Naive thymus-derived CD8-positive, alpha-beta T cell (primary cell): ENCODE results near the gene ZNF91. TPM values are rescaled to one million over a fixed set of nuclear protein-coding genes. Genes with fewer than 3 reads are reported as not detected.
"Not testable (repeated sequence)": the region's sequence is repeated elsewhere in the genome, so short reads cannot be mapped to it uniquely, and the experiment has no call there.

Experiments
- ATAC-seq, 2 donors: fragments of 150-1000 bp; cut with Tn5 transposase in 1 of 2; sonication (Bioruptor Pico), chemical (Tn5 transposase) in 1 of 2; 1 replicate in 1 of 2; 2 replicates in 1 of 2; pipeline ENCODE4 v1.10.0; 2021; ENCODE audit warnings: mild to moderate bottlenecking in 2 of 2, moderate library complexity in 2 of 2
- POLR2A ChIA-PET: fragments of 350-600 bp; sonication (Branson Sonifier 250); formaldehyde crosslinking; loops from one replicate; lab custom pipeline; 2021; ENCODE audit warnings: antibody characterized with exemption; lab: Charles Lee
- DNase-seq, 10 donors: peaks; one replicate each; pipeline versions ENCODE4 v3.0.0 to v3.0.0-alpha.2; 2020 to 2022
- H3K27ac Mint-ChIP-seq, 10 donors: one replicate each; pipeline ENCODE4 v1.8.0; 2020 to 2022; ENCODE audit warnings: mild to moderate bottlenecking in 10 of 10, mixed read lengths in 10 of 10, moderate library complexity in 4 of 10, inconsistent platforms in 1 of 10
- H3K27me3 Mint-ChIP-seq, 5 donors: one replicate each; pipeline ENCODE4 v1.8.0; 2021 to 2022; ENCODE audit warnings: mixed read lengths in 5 of 5
- H3K36me3 Mint-ChIP-seq, 3 donors: one replicate each; pipeline ENCODE4 v1.8.0; 2020 to 2022; ENCODE audit warnings: mixed read lengths in 3 of 3, mild to moderate bottlenecking in 2 of 3, inconsistent platforms in 1 of 3
- H3K4me1 Mint-ChIP-seq, 4 donors: one replicate each; pipeline ENCODE4 v1.8.0; 2021 to 2022; ENCODE audit warnings: mixed read lengths in 4 of 4
- H3K4me3 Mint-ChIP-seq, 10 donors: one replicate each; pipeline ENCODE4 v1.8.0; 2020 to 2022; ENCODE audit warnings: mild to moderate bottlenecking in 10 of 10, mixed read lengths in 10 of 10, moderate library complexity in 6 of 10, inconsistent platforms in 1 of 10
- H3K9me3 Mint-ChIP-seq, 9 donors: one replicate each; pipeline ENCODE4 v1.8.0; 2020 to 2022; ENCODE audit warnings: mixed read lengths in 9 of 9, mild to moderate bottlenecking in 3 of 9, inconsistent platforms in 1 of 9, moderate library complexity in 1 of 9
- polyA plus RNA-seq, 3 donors: library from polyadenylated mRNA; unstranded; fragments of 300-500 nt; fragmentation: Illumina TruSeq; gene quantifications; one replicate each; pipeline ENCODE4 v1.2.3, GENCODE V29; 2021
- total RNA-seq, 8 experiments: library from RNA in 2 of 8; stranded (reverse) in 2 of 8; gene quantifications; one replicate each; pipeline ENCODE4 v1.2.3 and lab custom pipeline; 2021 to 2026

ZNF91 gene
- total and polyA plus RNA-seq, 5 experiments from 2014 or later: 44.2 to 121 (median 53.8) TPM

DNA sequence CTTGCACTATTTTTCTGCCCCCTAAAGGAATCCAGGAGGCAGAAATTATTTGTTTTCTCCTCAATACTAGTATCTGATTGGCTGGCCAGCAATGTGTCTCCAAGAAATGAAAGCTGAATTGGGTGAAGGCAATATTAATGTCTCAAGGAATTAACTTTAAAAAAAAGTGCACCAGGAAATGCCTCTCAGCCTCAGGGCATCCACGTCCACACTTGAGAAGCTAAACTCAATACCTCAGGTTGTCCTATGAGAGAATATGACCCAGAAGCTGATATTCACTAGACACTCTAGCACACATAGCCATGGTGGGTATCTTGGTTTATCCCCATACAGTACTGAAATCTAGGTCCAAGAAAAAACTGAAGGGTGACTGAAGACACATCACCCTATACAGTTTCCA lies 2.1 kb downstream of the ZNF91 start:
- Mint-ChIP-seq H3K27me3 (no peaks in the 10 kb centered on the region), H3K27ac (peak overlapping the region; percentile 3 to 99 (median 80)), H3K9me3 (peaks cover 0 to 40% (median 7%) of the 10 kb centered on the region in 9 donors), H3K4me3 (peak overlapping the region; percentile 93 to 99 (median 96)), H3K4me1 (peaks cover 13 to 62% (median 46%) of the 10 kb centered on the region in 4 donors), H3K36me3 (peaks cover 27 to 53% (median 49%) of the 10 kb centered on the region in 3 donors)
- ATAC-seq (no peak), DNase-seq (no peak)
- POLR2A ChIA-PET: no interaction called here

DNA sequence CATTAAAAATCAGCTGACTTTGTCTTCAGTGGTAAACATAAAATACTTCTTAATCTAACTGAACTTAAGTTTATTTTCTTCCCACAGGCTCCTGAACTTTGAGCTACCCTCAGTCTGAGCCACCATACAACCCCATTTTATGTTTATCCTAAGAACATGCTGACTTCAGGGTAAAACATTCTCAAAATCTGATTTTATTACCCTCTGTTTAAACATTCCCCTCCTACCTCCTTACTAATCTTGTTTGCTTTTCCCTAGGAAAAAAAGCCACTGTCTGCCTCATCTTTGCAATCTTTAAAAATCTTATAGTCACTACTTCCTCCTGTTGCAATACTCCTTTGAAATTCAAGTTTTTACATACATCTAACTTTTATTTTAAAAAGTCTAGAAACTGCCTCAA lies 4.0 kb downstream of the ZNF91 start:
- H3K4me3 Mint-ChIP-seq: peak overlapping the region in 8 of 10 donors; percentile 0 to 43 (median 16)
- no peak for DNase-seq
- peak overlapping the region in 3 of 10 donors; percentile 23 to 46 (median 38) for H3K27ac Mint-ChIP-seq
- peaks cover 10 to 75% (median 52%) of the 10 kb centered on the region in 4 donors for H3K4me1 Mint-ChIP-seq
- H3K9me3 Mint-ChIP-seq: peaks cover 0 to 58% (median 8%) of the 10 kb centered on the region in 9 donors
- H3K36me3 Mint-ChIP-seq: peaks cover 35 to 71% (median 68%) of the 10 kb centered on the region in 3 donors
- no peaks in the 10 kb centered on the region for H3K27me3 Mint-ChIP-seq
- no peak for ATAC-seq
- POLR2A ChIA-PET: no interaction called here

DNA sequence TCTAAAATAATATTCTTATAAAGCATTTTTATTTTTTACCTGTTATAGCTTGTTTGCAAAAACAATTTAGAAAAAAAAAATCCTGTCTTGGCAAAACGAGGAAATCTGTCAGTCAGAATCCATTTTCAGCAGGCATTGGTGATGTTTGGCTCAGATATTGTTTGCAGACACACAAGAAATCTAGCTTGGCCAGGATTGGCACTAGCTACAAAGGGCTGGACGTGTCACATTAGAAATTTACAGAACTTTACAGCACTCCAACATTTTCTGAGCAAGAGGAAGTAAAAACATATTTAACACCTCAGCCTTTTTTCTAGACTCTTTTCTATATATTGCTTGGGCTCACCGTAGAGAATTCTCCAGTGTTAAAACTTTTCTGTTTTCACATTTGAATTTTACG lies 9.9 kb downstream of the ZNF91 start:
- ATAC-seq: no peak
- H3K27ac Mint-ChIP-seq: no peak overlapping the region
- H3K4me1 Mint-ChIP-seq: peaks cover 3 to 43% (median 25%) of the 10 kb centered on the region in 4 donors
- POLR2A ChIA-PET: no interaction called here
- H3K36me3 Mint-ChIP-seq: peaks cover 52 to 92% (median 91%) of the 10 kb centered on the region in 3 donors
- no peak for DNase-seq
- H3K27me3 Mint-ChIP-seq: no peaks in the 10 kb centered on the region
- no peak overlapping the region for H3K4me3 Mint-ChIP-seq
- peaks cover 9 to 94% (median 21%) of the 10 kb centered on the region in 9 donors for H3K9me3 Mint-ChIP-seq

DNA sequence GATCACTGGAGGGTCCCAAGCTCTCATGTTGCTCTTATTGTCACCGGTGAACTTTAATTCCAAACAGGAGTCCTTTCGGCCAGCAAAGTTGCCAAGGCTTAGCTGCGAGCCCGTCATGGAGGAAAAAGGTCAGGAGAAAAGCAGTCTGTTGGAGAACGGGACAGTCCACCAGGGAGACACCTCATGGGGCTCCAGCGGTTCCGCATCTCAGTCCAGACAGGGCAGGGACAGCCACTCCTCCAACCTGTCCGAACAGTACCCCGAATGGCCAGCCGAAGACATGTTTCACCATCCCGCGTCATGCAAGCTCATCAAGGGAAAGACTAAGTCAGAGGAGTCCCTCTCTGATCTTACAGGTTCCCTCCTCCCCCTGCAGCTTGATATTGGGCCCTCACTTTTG lies 10.4 kb downstream of the ZNF91 start:
- DNase-seq (no peak), ATAC-seq (no peak)
- Mint-ChIP-seq H3K36me3 (peaks cover 52 to 90% (median 90%) of the 10 kb centered on the region in 3 donors), H3K27me3 (no peaks in the 10 kb centered on the region), H3K27ac (peak overlapping the region in 1 of 10 donors; percentile 44), H3K4me1 (peaks cover 2 to 42% (median 24%) of the 10 kb centered on the region in 4 donors), H3K4me3 (peak overlapping the region in 2 of 10 donors; percentile 24 to 30), H3K9me3 (peaks cover 9 to 94% (median 23%) of the 10 kb centered on the region in 9 donors)
- POLR2A ChIA-PET: interaction anchor here (2.3 kb wide), 1 partner anchor 10 kb away, joined by 15 read pairs; the partner anchor contains the start of gene ZNF91

DNA sequence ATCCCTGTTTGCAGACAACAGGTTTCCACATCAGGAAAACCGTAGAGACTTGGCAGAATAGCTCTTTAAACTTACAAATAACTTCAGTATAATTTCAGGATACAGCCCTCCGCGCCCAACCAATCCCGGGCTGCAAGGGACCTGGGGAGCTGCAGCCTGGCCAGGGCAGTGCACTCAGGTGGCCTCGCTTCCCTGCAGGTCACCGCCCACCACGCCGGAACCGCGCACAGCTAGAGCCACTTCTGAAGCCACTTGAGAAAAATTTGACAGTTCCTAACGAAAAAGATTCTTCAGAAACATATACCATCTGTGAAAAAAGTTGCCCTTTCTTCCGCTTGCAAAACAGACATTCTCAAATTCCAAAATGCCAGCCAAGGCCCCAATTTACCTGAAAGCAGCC lies 11.1 kb downstream of the ZNF91 start:
- Mint-ChIP-seq H3K27ac (no peak overlapping the region), H3K9me3 (peaks cover 9 to 94% (median 30%) of the 10 kb centered on the region in 9 donors), H3K36me3 (peaks cover 52 to 90% (median 90%) of the 10 kb centered on the region in 3 donors), H3K4me1 (peaks cover 0 to 41% (median 21%) of the 10 kb centered on the region in 4 donors), H3K27me3 (no peaks in the 10 kb centered on the region), H3K4me3 (no peak overlapping the region)
- DNase-seq (no peak), ATAC-seq (no peak)
- POLR2A ChIA-PET: interaction anchor here (0.6 to 2.3 kb wide), 2 partner anchors 11 to 111 kb away, joined by 3 to 15 read pairs; partner anchors contain the start of gene ZNF91

DNA sequence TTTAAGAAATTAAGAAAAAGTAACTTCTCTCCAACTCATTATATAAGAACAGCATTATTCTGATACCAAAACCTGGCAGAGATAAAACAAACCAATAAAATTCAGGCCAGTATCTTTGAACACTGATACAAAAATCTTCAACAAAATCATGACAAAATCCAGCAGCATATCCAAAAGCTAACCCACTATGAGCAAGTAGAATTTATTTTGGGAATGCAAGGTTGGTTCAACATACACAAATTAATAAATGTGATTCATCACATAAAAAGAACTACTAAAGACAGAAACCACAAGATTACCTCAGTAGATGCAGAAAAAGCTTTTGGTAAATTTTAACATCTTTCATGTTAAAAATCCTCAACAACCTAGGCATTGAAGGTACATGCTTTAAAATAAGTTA lies 12.3 kb downstream of the ZNF91 start:
- Mint-ChIP-seq H3K27ac (no peak overlapping the region), H3K4me3 (peak overlapping the region in 4 of 10 donors; percentile 15 to 47 (median 34)), H3K9me3 (peaks cover 8 to 95% (median 30%) of the 10 kb centered on the region in 9 donors), H3K4me1 (peaks cover 0 to 34% (median 18%) of the 10 kb centered on the region in 4 donors), H3K36me3 (peaks cover 54 to 90% (median 88%) of the 10 kb centered on the region in 3 donors), H3K27me3 (no peaks in the 10 kb centered on the region)
- DNase-seq (no peak), ATAC-seq (no peak)
- POLR2A ChIA-PET: interaction anchor here (0.7 to 2.3 kb wide), 2 partner anchors 12 to 1331 kb away, joined by 4 to 15 read pairs; partner anchors contain the start of genes ZNF257 and ZNF91

DNA sequence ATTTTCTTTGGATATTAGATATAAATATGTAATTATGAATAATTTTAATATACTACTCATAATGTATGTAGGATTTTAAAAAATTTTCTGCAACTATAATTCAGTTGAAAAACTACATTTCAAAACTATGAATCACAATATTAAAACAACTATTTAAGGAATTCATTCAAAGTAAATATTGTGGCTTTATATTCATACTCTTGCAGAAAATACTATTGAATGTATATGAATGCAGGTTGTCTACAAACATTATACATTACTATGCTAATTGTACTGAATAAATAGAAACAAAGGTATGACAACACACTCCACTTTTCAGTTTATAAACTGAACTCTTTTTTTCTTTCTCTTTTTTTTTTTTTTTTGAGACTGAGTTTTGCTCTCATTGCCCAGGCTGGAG lies 14.2 kb downstream of the ZNF91 start:
- POLR2A ChIA-PET: interaction anchor here (1.2 kb wide), 1 partner anchor 14 kb away, joined by 5 read pairs; the partner anchor contains the start of gene ZNF91
- Mint-ChIP-seq H3K4me3 (no peak overlapping the region), H3K36me3 (peaks cover 55 to 88% (median 84%) of the 10 kb centered on the region in 3 donors), H3K27ac (no peak overlapping the region), H3K27me3 (no peaks in the 10 kb centered on the region), H3K4me1 (peaks cover 0 to 20% (median 10%) of the 10 kb centered on the region in 4 donors), H3K9me3 (peaks cover 8 to 96% (median 30%) of the 10 kb centered on the region in 9 donors)
- ATAC-seq (no peak), DNase-seq (no peak)

DNA sequence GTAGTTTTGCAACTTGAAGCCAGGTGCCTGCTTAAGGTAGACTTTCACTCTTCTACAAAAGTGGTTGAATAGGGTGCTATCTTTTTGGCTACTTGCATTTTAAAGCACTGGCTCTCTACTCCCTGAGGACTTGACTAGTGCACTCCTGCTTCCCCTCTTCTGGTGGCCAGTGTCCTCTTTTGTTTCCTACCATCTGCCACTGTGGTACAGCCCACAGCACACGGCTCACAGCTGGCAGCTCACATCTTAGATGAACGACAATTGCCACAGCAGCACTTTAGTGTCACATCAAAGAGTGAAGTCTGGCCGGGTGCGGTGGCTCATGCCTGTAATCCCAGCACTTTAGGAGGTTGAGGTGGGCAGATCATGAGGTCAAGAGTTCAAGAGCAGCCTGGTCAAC lies 15.6 kb downstream of the ZNF91 start:
- not testable (repeated sequence) for H3K27me3 Mint-ChIP-seq
- H3K27ac Mint-ChIP-seq: peak overlapping the region in 7 of 10 donors; percentile 71 to 93 (median 83)
- peaks cover 4 to 96% (median 35%) of the 10 kb centered on the region in 9 donors for H3K9me3 Mint-ChIP-seq
- H3K36me3 Mint-ChIP-seq: peaks cover 61 to 90% (median 86%) of the 10 kb centered on the region in 3 donors
- POLR2A ChIA-PET: interaction anchor here (0.6 to 1.2 kb wide), 2 partner anchors 106 to 420 kb away, joined by 3 to 6 read pairs; no protein-coding TSS in a partner anchor
- ATAC-seq (peak; percentile 53 to 83), DNase-seq (peak in 2 of 10 donors; percentile 9 to 12)
- peaks cover 0 to 18% (median 9%) of the 10 kb centered on the region in 4 donors for H3K4me1 Mint-ChIP-seq
- H3K4me3 Mint-ChIP-seq: peak overlapping the region; percentile 43 to 80 (median 65)

DNA sequence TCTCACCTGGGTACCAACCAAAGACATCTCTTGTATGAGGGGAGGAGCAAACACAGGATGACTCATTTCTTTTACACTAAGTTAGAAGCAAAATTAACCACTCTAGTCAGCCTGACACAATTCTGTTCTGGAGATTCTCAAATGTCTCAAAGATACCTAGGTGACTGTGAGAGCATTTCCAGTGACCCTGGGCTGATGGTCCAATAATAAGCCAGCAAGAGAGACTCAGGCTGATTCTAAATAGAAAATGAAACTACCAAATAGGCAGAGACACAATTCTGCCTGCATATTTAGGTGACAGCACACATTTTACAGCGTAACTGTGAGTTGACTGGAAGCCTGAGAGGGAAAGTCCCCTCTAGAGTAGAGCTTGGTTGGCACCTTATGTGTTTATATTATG lies 16.3 kb downstream of the ZNF91 start:
- Mint-ChIP-seq H3K9me3 (peaks cover 0 to 96% (median 35%) of the 10 kb centered on the region in 9 donors), H3K4me3 (no peak overlapping the region), H3K27me3 (no peaks in the 10 kb centered on the region), H3K36me3 (peaks cover 60 to 90% (median 86%) of the 10 kb centered on the region in 3 donors), H3K27ac (no peak overlapping the region), H3K4me1 (peaks cover 0 to 17% (median 7%) of the 10 kb centered on the region in 4 donors)
- DNase-seq (no peak), ATAC-seq (no peak)
- POLR2A ChIA-PET: interaction anchor here (0.5 to 1.2 kb wide), 2 partner anchors 9 to 420 kb away, joined by 6 to 7 read pairs; no protein-coding TSS in a partner anchor

DNA sequence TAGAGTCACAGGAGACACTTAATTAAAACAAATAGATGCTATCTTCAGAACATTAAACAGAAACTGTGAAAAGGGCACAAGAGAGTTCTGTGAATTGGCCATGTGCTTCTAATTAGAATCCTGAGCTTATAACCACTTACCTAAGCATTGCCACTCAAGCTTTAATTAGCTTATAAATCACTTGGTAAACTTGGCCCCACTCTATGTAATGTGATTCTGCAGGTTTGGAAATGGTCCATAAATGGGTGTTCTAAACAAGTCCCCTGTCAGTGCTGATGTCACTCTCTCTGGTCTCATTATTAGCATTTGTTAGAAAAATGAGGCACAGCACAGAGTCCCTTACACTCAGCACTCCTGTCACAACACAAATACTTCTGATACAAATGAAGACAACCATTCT lies 18.0 kb downstream of the ZNF91 start:
- peak overlapping the region in 1 of 10 donors; percentile 3 for H3K27ac Mint-ChIP-seq
- peaks cover 0 to 97% (median 44%) of the 10 kb centered on the region in 9 donors for H3K9me3 Mint-ChIP-seq

DNA sequence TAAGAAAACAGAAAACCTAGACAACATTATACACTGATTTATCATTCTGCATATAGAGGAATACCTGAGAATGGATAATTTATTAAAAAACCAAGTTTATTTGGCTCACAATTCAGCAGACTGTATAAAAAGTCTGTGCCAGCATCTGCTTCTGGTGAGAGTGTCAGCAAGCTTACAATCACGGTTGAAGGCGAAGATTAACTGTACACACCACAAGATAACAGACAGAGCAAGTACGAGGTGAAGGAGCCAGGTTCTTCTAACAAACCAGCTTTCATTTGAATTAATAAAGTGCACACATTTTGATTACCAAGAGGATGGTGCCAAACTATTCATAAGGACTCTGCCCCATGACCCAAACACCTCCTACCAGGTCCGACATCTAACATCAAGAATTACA lies 28.8 kb downstream of the ZNF91 start:
- POLR2A ChIA-PET: interaction anchor here (0.7 kb wide), 1 partner anchor 23 kb away, joined by 3 read pairs; no protein-coding TSS in a partner anchor
- Mint-ChIP-seq H3K27ac (no peak overlapping the region), H3K27me3 (no peaks in the 10 kb centered on the region), H3K36me3 (peaks cover 26 to 78% (median 76%) of the 10 kb centered on the region in 3 donors), H3K4me1 (no peaks in the 10 kb centered on the region), H3K4me3 (no peak overlapping the region), H3K9me3 (peaks cover 0 to 92% (median 16%) of the 10 kb centered on the region in 9 donors)
- ATAC-seq (no peak), DNase-seq (no peak)

More for the DNA sequence above, 18.0 kb downstream of the ZNF91 start:
- POLR2A ChIA-PET: no interaction called here
- peaks cover 66 to 90% (median 86%) of the 10 kb centered on the region in 3 donors for H3K36me3 Mint-ChIP-seq
- no peak for DNase-seq
- H3K4me1 Mint-ChIP-seq: peaks cover 0 to 12% (median 5%) of the 10 kb centered on the region in 4 donors
- no peak overlapping the region for H3K4me3 Mint-ChIP-seq
- ATAC-seq: no peak
- no peaks in the 10 kb centered on the region for H3K27me3 Mint-ChIP-seq

DNA sequence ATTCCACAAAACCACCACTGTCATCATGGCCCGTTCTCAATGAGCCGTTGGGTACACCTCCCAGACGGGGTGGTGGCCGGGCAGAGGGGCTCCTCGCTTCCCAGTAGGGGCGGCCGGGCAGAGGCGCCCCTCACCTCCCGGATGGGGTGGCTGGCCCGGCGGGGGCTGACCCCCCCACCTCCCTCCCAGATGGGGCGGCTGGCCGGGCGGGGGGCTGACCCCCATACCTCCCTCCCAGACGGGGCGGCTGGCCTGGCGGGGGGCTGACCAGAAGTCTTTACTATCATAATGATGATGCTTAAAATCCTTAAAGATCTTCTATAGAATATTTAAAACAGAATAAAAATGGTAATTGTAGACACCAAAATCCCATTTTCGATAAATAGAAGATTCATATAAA lies 29.2 kb downstream of the ZNF91 start:
- ATAC-seq, DNase-seq, H3K4me3 Mint-ChIP-seq, POLR2A ChIA-PET, H3K27me3 Mint-ChIP-seq, H3K4me1 Mint-ChIP-seq, H3K27ac Mint-ChIP-seq: not testable (repeated sequence)
- Mint-ChIP-seq H3K36me3 (peaks cover 25 to 76% (median 76%) of the 10 kb centered on the region in 3 donors), H3K9me3 (peaks cover 0 to 92% (median 14%) of the 10 kb centered on the region in 9 donors)

DNA sequence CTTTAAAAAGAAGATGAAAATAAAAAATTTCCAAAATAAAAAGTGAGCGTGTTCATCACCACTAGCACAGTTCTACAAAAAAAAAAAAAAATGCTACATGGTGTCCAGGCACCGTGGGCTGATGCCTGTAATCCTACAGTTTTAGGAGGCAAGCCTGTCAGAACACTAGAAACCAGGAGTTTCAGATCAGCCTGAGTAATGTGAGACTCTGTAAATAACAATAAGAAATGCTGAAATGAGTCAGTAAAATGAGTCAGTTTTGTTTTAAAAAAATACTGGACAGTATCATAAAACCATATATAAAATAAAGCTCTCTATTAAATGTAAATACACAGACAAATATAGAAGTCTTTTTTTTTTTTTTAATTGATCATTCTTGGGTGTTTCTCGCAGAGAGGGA lies 30.0 kb downstream of the ZNF91 start:
- H3K9me3 Mint-ChIP-seq: peaks cover 0 to 93% (median 10%) of the 10 kb centered on the region in 9 donors
- ATAC-seq (no peak), DNase-seq (no peak)
- H3K36me3 Mint-ChIP-seq: peaks cover 28 to 74% (median 72%) of the 10 kb centered on the region in 3 donors
- POLR2A ChIA-PET: interaction anchor here (0.7 kb wide), 1 partner anchor 165 kb away, joined by 3 read pairs; no protein-coding TSS in a partner anchor
- H3K4me1 Mint-ChIP-seq: no peaks in the 10 kb centered on the region
- H3K27me3 Mint-ChIP-seq: no peaks in the 10 kb centered on the region
- no peak overlapping the region for H3K27ac Mint-ChIP-seq
- H3K4me3 Mint-ChIP-seq: no peak overlapping the region
